ENCODE data around the gene DHRSX.

DNA sequence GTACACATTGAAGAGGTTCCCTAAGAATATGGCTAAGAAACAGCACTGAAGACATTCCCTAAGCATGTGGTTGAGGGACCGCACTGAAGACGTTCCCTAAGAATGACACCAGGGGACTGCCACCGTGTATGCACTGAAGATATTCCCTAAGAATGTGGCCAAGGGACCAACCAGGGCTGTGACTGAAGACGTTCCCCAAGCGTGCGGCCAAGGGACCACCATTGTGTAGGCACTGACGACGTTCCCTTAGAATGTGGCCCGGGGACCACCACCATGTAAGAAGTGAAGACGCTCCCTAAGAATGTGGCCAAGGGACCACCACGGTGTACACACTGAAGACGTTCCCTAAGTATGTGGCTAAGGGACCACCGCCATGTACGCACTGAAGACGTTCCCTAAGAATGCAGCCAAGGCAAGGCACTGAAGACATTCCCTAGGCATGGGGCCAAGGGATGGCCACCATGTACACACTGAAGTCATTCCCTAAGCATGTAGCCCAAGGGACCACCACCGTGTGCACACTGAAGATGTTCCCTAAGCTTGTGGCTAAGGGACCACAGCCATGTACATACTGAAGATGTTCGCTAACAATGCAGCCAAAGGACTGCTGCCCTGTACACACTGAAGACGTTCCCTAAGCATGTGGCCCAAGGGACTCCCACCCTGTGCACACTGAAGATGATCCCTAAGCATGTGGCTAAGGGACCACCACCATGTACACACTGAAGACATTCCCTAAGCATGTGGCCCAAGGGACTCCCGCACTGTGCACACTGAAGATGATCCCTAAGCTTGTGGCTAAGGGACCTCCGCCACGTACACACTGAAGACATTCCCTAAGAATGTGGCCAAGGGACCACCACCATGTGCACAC lies 22.0 kb downstream of the DHRSX start:
- no peak for TF ChIP-seq POLR2AphosphoS5 (IDR thresholded peaks at IDR 0.05)
- no peak for TF ChIP-seq POLR2A (IDR thresholded peaks at IDR 0.05; ENCODE audit: low read depth)
- TF ChIP-seq, protein P1, sequence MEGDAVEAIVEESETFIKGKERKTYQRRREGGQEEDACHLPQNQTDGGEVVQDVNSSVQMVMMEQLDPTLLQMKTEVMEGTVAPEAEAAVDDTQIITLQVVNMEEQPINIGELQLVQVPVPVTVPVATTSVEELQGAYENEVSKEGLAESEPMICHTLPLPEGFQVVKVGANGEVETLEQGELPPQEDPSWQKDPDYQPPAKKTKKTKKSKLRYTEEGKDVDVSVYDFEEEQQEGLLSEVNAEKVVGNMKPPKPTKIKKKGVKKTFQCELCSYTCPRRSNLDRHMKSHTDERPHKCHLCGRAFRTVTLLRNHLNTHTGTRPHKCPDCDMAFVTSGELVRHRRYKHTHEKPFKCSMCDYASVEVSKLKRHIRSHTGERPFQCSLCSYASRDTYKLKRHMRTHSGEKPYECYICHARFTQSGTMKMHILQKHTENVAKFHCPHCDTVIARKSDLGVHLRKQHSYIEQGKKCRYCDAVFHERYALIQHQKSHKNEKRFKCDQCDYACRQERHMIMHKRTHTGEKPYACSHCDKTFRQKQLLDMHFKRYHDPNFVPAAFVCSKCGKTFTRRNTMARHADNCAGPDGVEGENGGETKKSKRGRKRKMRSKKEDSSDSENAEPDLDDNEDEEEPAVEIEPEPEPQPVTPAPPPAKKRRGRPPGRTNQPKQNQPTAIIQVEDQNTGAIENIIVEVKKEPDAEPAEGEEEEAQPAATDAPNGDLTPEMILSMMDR (IDR thresholded peaks at IDR 0.05): no peak

Data from esophagus muscularis mucosa (tissue), 3 donors.